H1 (cell line): ENCODE measurements around the gene ASB3. TPM values are rescaled to one million over a fixed set of nuclear protein-coding genes. Genes with fewer than 3 reads are reported as not detected.

ENCODE experiments used
- ATF2 ChIP-seq: IDR thresholded peaks from 2 replicates; pipeline ENCODE4 v1.6.1; 2012; ENCODE audit warnings: low read length, inconsistent platforms
- polyA plus RNA-seq, 7 experiments: library from polyadenylated mRNA; depleted of rRNA in 3 of 7; stranded (reverse) in 5 of 7; unstranded in 2 of 7; fragments of >200 nt in 5 of 7; fragments of 200-250 nt in 2 of 7; gene quantifications; 1 replicate in 5 of 7; 2 replicates in 1 of 7; 4 replicates in 1 of 7; pipeline versions ENCODE4 v1.2.1 to v1.2.3, GENCODE V29; 2011 to 2013; ENCODE audit warnings: missing spikeins in 2 of 7, mixed read lengths in 2 of 7
- total RNA-seq: library from RNA; stranded (reverse); fragmentation: NEBNext Ultra II Directional; extraction: Animal tissue kit (Norgen Biotek cat#: 25700); gene quantifications from 2 replicates; pipeline ENCODE4 v1.2.1, GENCODE V29; 2021

ASB3 gene
- total and polyA plus RNA-seq, 2 of the 8 experiments (the other 6 are each of a cell fraction or from before 2014, with no cell fraction given) = 22.6 to 25.4 TPM

GRCh38 chr2:53820048-53820447, 33.3 kb upstream of the ASB3 start (continued):
- TF ChIP-seq ATF2 = no peak
- TF ChIP-seq, all 59 proteins: peak for 0
